Thyroid gland (tissue), 4 donors: ENCODE measurements around the gene DUS1L.

Experiments
- CTCF ChIP-seq, 6 experiments: fragments of 200-600 bp in 3 of 6; fragments of 450-650 bp in 3 of 6; sonication (generic) in 3 of 6; IDR thresholded peaks; one replicate each; pipeline ENCODE4 v1.5.1; 2016 to 2019; ENCODE audit warnings: antibody characterized with exemption in 6 of 6, mild to moderate bottlenecking in 2 of 6, inconsistent platforms in 1 of 6, moderate library complexity in 1 of 6
- POLR2A ChIP-seq, 2 donors: fragments of 450-650 bp; IDR thresholded peaks; one replicate each; pipeline ENCODE4 v1.6.1; 2017; ENCODE audit warnings: antibody characterized with exemption in 2 of 2, mild to moderate bottlenecking in 2 of 2, moderate library complexity in 1 of 2

GRCh38 chr17:82036634-82037091 lies 28.9 kb downstream of the DUS1L start:
- TF ChIP-seq CTCF (IDR thresholded peaks at IDR 0.05) (no peak), POLR2A (IDR thresholded peaks at IDR 0.05) (no peak)
